ENCODE results near the gene CCNJL. TPM values are rescaled to one million over a fixed set of nuclear protein-coding genes. Genes with fewer than 3 reads are reported as not detected.

CCNJL gene
- total and polyA plus RNA-seq, 2 experiments from 2014 or later: 28.4 to 29.2 TPM

DNA sequence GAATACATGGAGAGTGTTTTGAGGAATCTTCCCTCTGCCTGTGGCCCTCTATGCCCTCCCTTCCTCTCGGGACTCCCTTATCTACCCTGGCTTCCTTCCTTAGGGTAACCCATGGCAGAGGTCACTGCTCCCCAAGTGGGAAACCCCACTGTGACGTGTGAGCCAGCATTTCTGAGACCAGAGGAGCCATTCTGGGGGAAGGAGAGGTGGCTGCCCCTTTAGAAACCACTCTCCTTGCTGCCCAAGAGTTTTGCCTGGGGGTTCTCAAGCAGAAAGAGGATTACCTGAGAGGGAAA, 23.1 kb downstream of the CCNJL start (continued):
- TF ChIP-seq CTCF (conservative IDR thresholded peaks at IDR 0.05; ENCODE audit: low read depth in 2 of 2) (no peak), POLR2AphosphoS5 (IDR thresholded peaks at IDR 0.05; ENCODE audit: low read depth) (no peak), JUNB (IDR thresholded peaks at IDR 0.05; ENCODE audit: unreplicated experiment) (no peak), ZNF331 (CRISPR knock-in tag; IDR thresholded peaks at IDR 0.05; ENCODE audit: low read depth) (no peak), CREB1 (CRISPR knock-in tag; IDR thresholded peaks at IDR 0.05; ENCODE audit: low read depth) (no peak), EZH2phosphoT487 (IDR thresholded peaks at IDR 0.05; ENCODE audit: unreplicated experiment) (no peak), NANOG (IDR thresholded peaks at IDR 0.05; ENCODE audit: borderline replicate concordance) (no peak), EZH2 (IDR thresholded peaks at IDR 0.05; ENCODE audit: low read depth, unreplicated experiment) (no peak)
- TF ChIP-seq, protein P1, sequence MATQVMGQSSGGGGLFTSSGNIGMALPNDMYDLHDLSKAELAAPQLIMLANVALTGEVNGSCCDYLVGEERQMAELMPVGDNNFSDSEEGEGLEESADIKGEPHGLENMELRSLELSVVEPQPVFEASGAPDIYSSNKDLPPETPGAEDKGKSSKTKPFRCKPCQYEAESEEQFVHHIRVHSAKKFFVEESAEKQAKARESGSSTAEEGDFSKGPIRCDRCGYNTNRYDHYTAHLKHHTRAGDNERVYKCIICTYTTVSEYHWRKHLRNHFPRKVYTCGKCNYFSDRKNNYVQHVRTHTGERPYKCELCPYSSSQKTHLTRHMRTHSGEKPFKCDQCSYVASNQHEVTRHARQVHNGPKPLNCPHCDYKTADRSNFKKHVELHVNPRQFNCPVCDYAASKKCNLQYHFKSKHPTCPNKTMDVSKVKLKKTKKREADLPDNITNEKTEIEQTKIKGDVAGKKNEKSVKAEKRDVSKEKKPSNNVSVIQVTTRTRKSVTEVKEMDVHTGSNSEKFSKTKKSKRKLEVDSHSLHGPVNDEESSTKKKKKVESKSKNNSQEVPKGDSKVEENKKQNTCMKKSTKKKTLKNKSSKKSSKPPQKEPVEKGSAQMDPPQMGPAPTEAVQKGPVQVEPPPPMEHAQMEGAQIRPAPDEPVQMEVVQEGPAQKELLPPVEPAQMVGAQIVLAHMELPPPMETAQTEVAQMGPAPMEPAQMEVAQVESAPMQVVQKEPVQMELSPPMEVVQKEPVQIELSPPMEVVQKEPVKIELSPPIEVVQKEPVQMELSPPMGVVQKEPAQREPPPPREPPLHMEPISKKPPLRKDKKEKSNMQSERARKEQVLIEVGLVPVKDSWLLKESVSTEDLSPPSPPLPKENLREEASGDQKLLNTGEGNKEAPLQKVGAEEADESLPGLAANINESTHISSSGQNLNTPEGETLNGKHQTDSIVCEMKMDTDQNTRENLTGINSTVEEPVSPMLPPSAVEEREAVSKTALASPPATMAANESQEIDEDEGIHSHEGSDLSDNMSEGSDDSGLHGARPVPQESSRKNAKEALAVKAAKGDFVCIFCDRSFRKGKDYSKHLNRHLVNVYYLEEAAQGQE (IDR thresholded peaks at IDR 0.05; ENCODE audit: unreplicated experiment): no peak

DNA sequence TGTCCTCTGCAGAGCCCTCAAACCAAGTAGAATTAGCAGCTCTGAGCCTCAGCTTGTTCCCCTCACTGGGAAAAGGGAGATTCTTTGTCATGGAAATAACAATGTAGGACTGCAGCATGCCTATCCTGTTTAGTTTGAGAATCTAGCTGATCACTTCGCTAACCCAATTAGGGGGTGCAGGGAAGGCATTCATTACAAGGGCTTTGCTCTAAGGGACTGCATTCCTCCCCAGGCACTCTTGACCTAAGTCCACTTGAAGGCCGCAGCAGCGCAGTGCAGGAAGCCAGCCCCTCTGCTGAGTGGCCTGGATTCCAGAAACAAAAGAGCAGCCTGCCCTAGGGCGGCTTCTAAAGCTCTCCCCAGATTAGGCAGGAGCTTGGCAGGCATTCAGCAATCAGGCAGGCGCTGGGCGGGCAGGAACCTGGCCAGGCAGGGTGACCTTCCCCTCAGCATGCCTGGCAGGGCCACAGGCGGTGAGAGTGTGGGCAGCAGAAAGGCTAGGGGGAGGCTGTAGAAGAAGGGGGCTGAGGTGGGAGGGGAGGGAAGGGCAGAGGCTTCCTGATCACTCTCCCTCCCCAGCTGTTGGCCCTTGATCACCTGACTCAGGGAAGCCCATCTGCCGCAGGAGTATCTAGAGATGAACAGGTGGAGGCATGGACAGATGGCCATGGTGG, 24.8 kb downstream of the CCNJL start:
- Histone ChIP-seq H3K4me3 (peak overlapping the region; percentile 10; the same call in 1 of the 2 replicates), H3K27ac (ENCODE audit: low read depth) (peak overlapping the region; percentile 92), H3K9me2 (ENCODE audit: insufficient read depth) (no peaks in the 10 kb centered on the region; the same call in 1 of the 2 replicates), H3K4me1 (ENCODE audit: insufficient read depth) (peaks cover 36% of the 10 kb centered on the region), H3K36me3 (ENCODE audit: insufficient read depth) (no peaks in the 10 kb centered on the region), H3F3A (replicated peaks; ENCODE audit: low read depth) (peaks cover 16% of the 10 kb centered on the region), H2AFZ (no peak overlapping the region), H3K79me2 (replicated peaks; ENCODE audit: insufficient read depth) (peaks cover 72% of the 10 kb centered on the region), H4K20me1 (replicated peaks; ENCODE audit: insufficient read depth) (no peaks in the 10 kb centered on the region), H3K4me2 (peak overlapping the region; percentile 23), H3K27me3 (ENCODE audit: insufficient read depth) (no peaks in the 10 kb centered on the region)
- H3K4me3 Mint-ChIP-seq: peak overlapping the region; percentile 50
- DNase-seq (ENCODE audit: low spot score) (peak; percentile 97), ATAC-seq (peak; percentile 95)
- H3K27me3 Mint-ChIP-seq (ENCODE audit: insufficient read depth, low read depth, poor library complexity): peaks cover 2% of the 10 kb centered on the region
- H3K9me3 Mint-ChIP-seq: peaks cover 4% of the 10 kb centered on the region; the same call in 1 of the 3 replicates
- peaks cover 21% of the 10 kb centered on the region for H3K36me3 Mint-ChIP-seq (ENCODE audit: low read depth)
- TF ChIP-seq JUNB (IDR thresholded peaks at IDR 0.05; ENCODE audit: unreplicated experiment) (no peak), NANOG (IDR thresholded peaks at IDR 0.05; ENCODE audit: borderline replicate concordance) (no peak; the same call in 1 of the 2 replicates), EZH2 (IDR thresholded peaks at IDR 0.05; ENCODE audit: low read depth, unreplicated experiment) (no peak), ZNF462 (CRISPR knock-in tag; IDR thresholded peaks at IDR 0.05) (peak; percentile 70), CREB1 (CRISPR knock-in tag; IDR thresholded peaks at IDR 0.05; ENCODE audit: low read depth) (no peak), ZNF331 (CRISPR knock-in tag; IDR thresholded peaks at IDR 0.05; ENCODE audit: low read depth) (no peak)
- H3K4me1 Mint-ChIP-seq: peaks cover 51% of the 10 kb centered on the region
- peak overlapping the region; percentile 98 for H3K27ac Mint-ChIP-seq
